GM18520 (cell line): ENCODE results near the gene NDE1.
"Not testable (repeated sequence)": the region's sequence is repeated elsewhere in the genome, so short reads cannot be mapped to it uniquely, and the experiment has no call there.

Source experiments
- ATAC-seq: cut with Tn5 transposase; IDR thresholded peaks from one replicate; pipeline ENCODE4 v1.9.1; 2021; ENCODE audit not compliant: unreplicated experiment

NDE1 gene

DNA sequence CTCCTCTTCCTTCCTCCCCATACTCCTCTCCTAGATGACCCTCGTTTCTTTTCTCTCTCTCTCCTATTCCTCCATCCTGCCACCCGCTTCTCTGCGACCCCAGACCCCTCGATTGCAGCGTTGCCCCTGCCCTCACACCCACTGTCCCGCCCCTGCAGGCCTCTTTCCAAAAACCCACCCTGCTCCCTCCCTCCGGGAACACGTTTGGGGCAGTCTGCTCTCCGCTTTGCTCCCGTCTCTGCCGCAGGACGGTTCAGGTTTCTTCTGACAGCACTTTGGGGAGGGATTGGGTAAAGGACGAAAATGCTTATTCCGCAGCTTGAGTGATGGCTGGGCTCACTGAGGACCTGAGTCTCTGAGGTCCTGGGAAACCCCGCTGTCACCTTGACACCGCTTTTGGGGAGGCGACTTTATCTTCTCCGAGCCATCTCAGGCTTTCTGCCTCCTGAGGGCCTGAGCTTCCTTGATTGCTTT, 690 bp downstream of the NDE1 start:
- ATAC-seq, result no peak

- ATAC-seq, result no peak
Observed at GRCh38 chr16:15652293-15653001, 2.4 kb downstream of the NDE1 start.

GRCh38 chr16:15653227-15653626, 3.2 kb downstream of the NDE1 start:
- no peak for ATAC-seq

DNA sequence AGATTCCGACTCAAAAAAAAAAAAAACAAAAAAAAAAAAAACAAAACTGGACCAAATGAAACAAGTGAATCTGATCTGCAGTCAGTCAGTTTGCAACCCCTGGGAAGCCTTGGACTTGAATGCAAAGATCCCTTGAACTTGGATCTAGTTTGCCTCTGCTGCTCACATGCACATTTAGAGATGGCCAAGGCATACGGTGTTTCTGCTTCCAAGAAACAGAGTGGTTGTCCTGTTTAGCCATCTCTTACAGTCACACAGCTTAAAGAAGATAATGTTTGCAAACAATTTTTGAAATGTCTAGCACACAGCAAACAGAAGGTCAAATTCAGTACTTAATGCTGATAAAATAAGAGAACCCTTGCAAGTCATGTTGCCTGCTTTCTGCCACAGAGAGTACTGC, 4.5 kb downstream of the NDE1 start:
- no peak for ATAC-seq

DNA sequence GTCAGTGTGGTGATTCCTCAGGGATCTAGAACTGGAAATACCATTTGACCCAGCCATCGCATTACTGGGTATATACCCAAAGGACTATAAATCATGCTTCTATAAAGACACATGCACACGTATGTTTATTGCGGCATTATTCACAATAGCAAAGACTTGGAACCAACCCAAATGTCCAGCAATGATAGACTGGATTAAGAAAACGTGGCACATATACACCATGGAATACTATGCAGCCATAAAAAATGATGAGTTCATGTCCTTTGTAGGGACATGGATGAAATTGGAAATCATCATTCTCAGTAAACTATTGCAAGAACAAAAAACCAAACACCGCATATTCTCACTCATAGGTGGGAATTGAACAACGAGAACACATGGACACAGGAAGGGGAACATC, 5.5 kb downstream of the NDE1 start:
- ATAC-seq, result not testable (repeated sequence)

GRCh38 chr16:15658149-15658548, 8.1 kb downstream of the NDE1 start:
- no peak for ATAC-seq

DNA sequence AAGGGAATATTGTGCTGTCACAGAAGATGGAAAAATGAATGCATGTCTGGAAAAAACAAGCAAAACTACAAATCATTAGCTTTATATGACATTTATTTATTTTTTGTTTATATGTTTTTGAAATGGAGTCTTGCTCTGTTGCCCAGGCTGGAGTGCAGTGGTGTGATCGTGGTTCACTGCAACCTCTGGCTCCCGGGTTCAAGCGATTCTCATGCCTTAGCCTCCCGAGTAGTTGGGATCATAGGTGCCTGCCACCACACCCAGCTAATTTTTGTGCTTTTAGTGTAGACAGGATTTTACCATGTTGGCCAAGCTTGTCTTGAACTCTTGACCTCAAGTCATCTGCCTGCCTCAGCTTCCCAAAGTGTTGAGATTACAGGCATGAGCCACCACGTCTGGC, 8.5 kb downstream of the NDE1 start:
- ATAC-seq, result no peak

DNA sequence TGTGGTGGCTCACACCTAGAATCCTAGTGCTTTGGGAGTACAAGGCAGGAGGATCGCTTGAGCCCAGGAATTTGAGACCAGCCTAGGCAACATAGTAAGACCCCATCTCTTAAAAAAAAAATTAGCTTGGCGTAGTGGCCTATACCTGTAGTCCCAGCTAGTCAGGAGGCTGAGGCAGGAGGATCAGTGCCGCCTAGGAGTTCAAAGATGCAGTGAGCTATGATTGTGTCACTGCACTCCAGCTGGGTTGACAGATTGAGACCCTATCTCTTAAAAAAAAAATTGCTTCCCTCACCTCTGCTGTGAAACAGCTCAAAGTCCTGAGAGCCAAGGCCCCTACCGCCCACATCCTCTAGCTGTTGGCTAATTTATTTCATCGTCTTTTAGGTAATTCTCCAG, 10.2 kb downstream of the NDE1 start:
- ATAC-seq, result no peak

- ATAC-seq, result no peak
Observed at GRCh38 chr16:15665107-15665506, 15.1 kb downstream of the NDE1 start.

- ATAC-seq, result no peak
Observed at GRCh38 chr16:15667091-15667742, 17.2 kb downstream of the NDE1 start.

DNA sequence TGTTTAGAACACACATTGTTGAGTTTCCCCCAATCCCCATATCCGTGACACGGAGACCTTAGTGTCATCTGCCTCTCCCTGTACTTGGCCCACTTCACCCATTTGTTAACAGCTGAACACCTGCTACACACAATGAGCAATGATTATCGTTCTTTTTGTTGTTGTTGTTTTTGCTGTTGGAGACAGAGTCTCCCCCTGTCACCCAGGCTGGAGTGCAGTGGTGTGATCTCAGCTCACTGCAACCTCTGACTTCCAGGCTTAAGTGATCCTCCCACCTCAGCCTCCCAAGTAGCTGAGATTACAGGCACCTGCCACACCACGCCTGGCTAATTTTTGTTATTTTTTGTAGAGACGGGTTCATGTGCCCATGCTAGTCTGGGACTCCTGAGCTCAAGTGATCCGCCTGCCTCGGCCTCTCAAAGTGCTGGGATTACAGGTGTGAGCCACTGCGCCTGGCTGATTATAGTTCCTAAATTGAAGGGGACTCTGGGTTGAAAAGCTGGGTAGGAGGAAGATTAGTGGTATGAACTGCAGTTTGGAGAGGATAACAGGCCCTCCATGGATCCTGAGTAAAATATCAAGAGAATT, 21.6 kb downstream of the NDE1 start:
- no peak for ATAC-seq

DNA sequence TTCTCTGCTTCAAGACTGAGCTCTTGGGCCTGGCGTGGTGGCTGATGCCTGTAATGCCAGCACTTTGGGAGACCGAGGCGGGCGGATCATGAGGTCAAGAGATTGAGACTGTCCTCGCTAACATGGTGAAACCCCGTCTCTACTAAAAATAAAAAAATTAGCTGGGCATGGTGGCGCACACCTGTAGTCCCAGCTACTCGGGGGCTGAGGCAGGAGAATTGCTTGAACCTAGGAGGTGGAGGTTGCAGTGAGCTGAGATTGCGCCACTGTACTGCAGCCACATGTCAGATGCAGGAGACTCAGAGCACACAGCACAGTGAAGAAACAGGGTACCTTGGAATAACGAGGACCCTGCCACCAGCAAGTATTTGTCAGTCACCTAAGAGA, 22.1 kb downstream of the NDE1 start:
- not testable (repeated sequence) for ATAC-seq

DNA sequence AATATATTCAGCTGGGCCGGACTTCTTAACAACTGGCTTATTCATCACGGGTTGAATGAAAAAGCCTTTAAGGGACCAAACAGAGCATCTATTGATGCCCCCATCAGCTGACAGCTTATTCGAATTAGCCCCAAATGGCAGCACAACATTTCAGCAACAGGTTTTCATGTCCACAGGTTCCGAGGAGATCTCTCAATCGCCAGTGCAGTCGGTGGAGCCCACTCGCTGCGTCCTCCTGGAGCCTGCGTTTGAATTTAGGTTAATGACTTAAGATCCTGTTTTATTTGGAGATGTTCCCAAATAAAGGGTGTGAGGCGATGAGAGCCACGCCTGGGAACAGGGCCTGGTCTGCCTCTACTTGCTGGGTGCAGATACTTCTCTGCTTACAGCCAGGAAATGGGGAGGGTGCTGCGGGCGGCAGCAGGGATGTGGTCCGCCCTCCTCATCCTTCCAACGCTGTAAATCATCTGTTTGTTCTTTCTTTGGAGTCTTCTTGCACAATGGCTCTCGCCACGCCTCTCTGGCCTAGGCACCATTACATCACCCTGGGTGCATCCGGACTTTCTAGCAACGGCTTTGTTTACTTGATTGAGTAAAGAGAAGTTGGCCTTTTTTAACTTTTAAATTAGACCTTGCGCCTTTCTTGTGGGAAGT, 22.6 kb downstream of the NDE1 start:
- no peak for ATAC-seq

GRCh38 chr16:15674571-15674970, 24.5 kb downstream of the NDE1 start:
- no peak for ATAC-seq

DNA sequence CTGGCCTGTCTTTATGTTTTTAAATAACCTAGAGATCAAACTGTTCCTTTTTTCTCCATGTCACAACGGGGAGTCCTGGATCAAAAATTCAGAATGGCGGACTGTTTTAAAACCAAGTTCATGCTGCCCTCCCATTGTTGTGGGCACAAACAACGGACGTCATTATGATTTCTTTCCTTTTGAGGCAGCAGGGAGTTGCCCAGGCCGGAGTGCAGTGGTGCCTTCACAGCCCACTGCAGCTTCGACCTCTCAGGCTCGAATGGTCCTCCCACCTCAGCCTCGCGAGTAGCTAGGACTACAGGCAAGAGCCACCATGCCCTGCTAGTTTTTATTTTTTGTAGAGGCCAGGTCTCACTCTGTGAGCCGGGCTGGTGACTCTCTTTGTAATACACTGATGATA, 26.5 kb downstream of the NDE1 start:
- ATAC-seq, result no peak

GRCh38 chr16:15677447-15677846, 27.4 kb downstream of the NDE1 start:
- ATAC-seq, result no peak

- ATAC-seq, result no peak
Observed at GRCh38 chr16:15682105-15682570, 32.1 kb downstream of the NDE1 start.

DNA sequence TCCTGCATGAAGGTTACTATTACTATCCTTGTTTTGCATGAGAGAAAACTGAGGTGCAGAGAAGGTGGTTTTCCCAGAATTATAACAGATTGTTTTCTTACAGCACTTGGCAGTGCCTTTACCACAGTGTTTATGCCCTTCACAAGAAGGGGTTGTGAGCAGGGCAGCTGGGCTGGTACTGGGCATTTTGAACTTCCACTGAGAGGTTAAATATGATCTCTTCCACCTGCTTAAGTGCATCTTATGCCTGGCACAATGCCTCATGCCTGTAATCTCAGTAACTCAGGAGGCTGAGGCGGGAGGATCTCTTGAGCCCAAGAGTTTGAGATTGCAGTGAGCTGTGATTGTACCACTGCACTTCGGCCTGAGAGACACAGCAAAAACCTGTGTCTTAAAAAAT, 36.2 kb downstream of the NDE1 start:
- ATAC-seq, result no peak

GRCh38 chr16:15689290-15689689, 39.2 kb downstream of the NDE1 start:
- no peak for ATAC-seq

DNA sequence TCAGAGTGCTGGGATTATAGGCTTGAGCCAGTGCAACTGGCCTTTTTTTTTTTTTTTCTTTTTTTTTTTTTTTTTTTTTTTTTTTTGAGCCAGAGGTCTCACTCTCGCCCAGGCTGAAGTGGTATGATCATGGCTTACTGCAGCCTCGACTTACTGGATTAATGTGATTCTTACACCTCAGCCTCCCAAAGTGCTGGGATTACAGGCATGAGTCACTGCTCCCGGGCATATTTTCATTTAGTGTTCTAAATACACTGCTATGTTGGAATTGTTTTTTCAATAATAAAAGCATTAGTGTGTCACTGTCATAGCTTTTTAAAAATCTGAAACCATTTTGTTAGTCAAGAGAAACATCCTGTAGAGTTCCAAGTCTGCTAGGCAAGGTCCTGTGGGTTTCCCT, 40.3 kb downstream of the NDE1 start:
- ATAC-seq, result no peak

- no peak for ATAC-seq
Observed at GRCh38 chr16:15691046-15691445, 41.0 kb downstream of the NDE1 start.

DNA sequence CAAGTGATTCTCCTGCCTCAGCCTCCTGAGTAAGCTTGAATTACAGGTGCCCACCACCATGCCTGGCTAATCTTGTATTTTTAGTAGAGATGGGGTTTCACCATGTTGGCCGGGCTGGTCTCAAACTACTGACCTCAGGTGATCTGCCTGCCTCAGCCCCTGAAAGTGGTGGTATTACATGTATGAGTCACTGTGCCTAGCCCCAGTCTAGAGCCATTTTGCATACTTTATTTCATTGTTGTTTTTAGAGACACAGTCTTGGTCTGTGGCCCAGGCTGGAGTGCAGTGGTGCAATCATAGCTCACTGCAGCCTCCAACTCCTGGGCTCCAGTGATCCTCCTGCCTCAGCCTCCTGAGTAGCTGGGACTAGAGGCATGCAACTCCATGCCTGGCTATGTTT, 42.5 kb downstream of the NDE1 start:
- ATAC-seq, result not testable (repeated sequence)
